ENCODE measurements around the gene PDHB. TPM values are rescaled to one million over a fixed set of nuclear protein-coding genes. Genes with fewer than 3 reads are reported as not detected.

PDHB gene
- total RNA-seq, 1 donor from 2014 or later: 63.1 TPM

DNA sequence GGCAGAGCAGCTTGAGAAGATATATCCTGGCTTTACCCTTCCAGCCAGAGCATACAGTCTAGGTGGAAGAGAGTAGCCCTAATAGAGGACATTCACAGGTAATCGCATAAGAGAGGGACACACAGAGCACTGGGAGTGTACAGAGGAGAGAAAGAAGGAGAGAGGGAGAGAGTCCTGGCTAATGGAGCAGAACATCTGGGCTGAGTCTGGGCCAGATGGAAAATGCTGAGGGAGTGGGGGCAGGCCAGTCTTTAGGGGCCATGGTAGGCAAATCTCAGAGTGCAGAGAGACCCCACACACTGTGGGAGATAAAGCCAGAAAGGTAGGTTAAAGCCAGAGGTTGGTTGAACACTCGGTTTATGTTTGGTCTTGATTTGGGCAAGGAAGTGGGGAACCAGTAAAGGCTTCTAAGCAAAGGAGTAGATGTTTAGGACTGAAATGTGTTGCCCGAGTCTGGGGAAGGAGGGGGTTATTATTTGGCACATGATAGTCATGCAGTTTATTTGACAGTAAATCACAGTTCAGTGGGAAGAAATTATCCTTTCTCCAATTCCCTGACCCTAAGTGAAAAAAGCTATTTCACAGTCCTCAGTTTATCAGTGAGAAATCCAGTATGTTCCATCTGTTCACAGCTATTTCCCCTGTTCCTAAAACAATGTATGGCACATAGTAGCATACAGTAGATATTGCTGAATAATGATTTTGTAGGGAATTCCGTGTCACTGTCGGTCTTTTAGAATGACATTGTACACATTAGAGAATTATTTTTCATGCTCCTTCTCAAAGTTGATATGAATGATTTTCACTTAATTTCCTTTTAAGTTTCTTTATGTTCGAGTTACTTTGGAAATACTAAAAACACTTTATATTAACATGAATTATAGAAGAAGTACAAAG lies 45.7 kb downstream of the PDHB start:
- Mint-ChIP-seq H3K4me3 (no peak overlapping the region), H3K27ac (peak overlapping the region; percentile 94), H3K27me3 (ENCODE audit: low read depth) (no peaks in the 10 kb centered on the region), H3K4me1 (peaks cover 48% of the 10 kb centered on the region), H3K9me3 (no peaks in the 10 kb centered on the region), H3K36me3 (no peaks in the 10 kb centered on the region)
- no peak for DNase-seq (ENCODE audit: low spot score in 2 of 2, unreplicated experiment in 2 of 2)
- TF ChIP-seq CTCF (IDR thresholded peaks at IDR 0.05; ENCODE audit: unreplicated experiment): no peak

DNA sequence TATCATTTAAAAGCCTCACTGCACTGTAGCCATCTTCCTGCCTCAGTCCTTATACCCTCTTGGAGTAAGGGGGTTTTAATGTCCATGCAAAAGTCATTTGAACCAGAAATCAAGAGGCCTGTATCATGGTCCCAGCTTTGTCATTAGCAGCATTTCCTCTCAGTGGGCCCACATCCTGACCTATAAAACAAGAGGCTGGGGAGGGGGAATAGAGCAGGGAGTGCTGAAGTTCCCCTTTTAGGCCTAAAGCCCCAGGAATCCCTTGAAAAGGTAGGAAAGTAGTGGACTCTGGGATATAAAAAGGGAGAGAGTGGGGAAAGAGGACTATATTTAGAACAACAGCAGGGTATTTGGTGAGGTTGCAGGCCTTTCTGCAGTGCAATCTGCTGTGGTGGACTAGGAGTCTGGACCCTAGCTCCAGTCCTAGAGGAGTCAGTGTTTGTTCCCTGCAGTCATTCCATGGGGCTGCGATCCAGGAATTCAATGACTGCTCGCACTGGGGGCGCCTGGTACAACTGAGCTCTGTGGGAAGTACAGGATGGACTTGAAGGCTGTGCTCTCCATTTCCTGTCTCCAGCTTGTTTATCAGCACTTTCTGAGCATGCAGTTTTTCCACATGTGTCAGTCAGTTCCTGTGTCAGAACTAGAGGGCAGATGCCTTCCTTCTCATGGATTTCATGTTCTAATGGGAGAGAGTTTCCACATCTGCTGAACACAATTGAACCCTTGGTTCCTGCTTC lies 46.8 kb downstream of the PDHB start:
- TF ChIP-seq CTCF (IDR thresholded peaks at IDR 0.05; ENCODE audit: unreplicated experiment): no peak
- DNase-seq (ENCODE audit: low spot score in 2 of 2, unreplicated experiment in 2 of 2): no peak
- no peaks in the 10 kb centered on the region for H3K27me3 Mint-ChIP-seq (ENCODE audit: low read depth)
- H3K27ac Mint-ChIP-seq: peak overlapping the region; percentile 73
- H3K36me3 Mint-ChIP-seq: no peaks in the 10 kb centered on the region
- H3K4me1 Mint-ChIP-seq: peaks cover 41% of the 10 kb centered on the region
- H3K4me3 Mint-ChIP-seq: no peak overlapping the region
- H3K9me3 Mint-ChIP-seq: no peaks in the 10 kb centered on the region

- Mint-ChIP-seq H3K36me3 (no peaks in the 10 kb centered on the region), H3K27ac (no peak overlapping the region), H3K27me3 (ENCODE audit: low read depth) (no peaks in the 10 kb centered on the region), H3K4me3 (no peak overlapping the region), H3K9me3 (no peaks in the 10 kb centered on the region), H3K4me1 (peaks cover 27% of the 10 kb centered on the region)
- TF ChIP-seq CTCF (IDR thresholded peaks at IDR 0.05; ENCODE audit: unreplicated experiment): no peak
- DNase-seq (ENCODE audit: low spot score in 2 of 2, unreplicated experiment in 2 of 2): no peak
Measured at GRCh38 chr3:58384381-58385090, 49.1 kb downstream of the PDHB start.

DNA sequence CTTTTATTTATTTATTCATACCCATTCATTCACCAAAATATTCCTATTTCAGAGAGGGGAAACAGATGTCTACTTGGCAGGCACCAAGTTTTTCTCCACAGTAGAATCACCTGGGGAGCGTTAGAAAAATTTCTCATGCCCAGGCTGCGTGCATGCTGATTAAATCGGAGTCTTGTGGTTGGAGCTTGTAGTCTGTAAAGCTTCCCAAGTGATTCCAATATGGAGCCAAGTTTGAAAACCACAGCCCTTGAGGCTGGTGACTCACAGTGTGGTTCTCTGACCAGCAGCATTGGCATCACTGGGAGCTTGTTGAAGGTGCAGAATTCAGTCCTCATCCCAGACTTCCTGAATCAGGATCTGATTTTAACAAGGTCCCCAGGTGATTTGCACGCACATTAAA lies 49.7 kb downstream of the PDHB start:
- DNase-seq (ENCODE audit: low spot score in 2 of 2, unreplicated experiment in 2 of 2): no peak
- no peaks in the 10 kb centered on the region for H3K9me3 Mint-ChIP-seq
- no peak overlapping the region for H3K27ac Mint-ChIP-seq
- peaks cover 24% of the 10 kb centered on the region for H3K4me1 Mint-ChIP-seq
- no peak for TF ChIP-seq CTCF (IDR thresholded peaks at IDR 0.05; ENCODE audit: unreplicated experiment)
- no peaks in the 10 kb centered on the region for H3K36me3 Mint-ChIP-seq
- no peaks in the 10 kb centered on the region for H3K27me3 Mint-ChIP-seq (ENCODE audit: low read depth)
- H3K4me3 Mint-ChIP-seq: no peak overlapping the region

GRCh38 chr3:58383476-58383875 lies 50.2 kb downstream of the PDHB start:
- Mint-ChIP-seq H3K27ac (no peak overlapping the region), H3K4me1 (peaks cover 20% of the 10 kb centered on the region), H3K9me3 (no peaks in the 10 kb centered on the region), H3K27me3 (ENCODE audit: low read depth) (no peaks in the 10 kb centered on the region), H3K4me3 (no peak overlapping the region), H3K36me3 (no peaks in the 10 kb centered on the region)
- TF ChIP-seq CTCF (IDR thresholded peaks at IDR 0.05; ENCODE audit: unreplicated experiment): no peak
- no peak for DNase-seq (ENCODE audit: low spot score in 2 of 2, unreplicated experiment in 2 of 2)
